HG03064 (cell line): ENCODE data around the gene RAI1.
"Not testable (repeated sequence)": the region's sequence is repeated elsewhere in the genome, so short reads cannot be mapped to it uniquely, and the experiment has no call there.

Experiments
- ATAC-seq: cut with Tn5 transposase; IDR thresholded peaks from one replicate; pipeline ENCODE4 v1.9.1; 2021; ENCODE audit warnings: low read depth; ENCODE audit not compliant: unreplicated experiment

RAI1 gene

DNA sequence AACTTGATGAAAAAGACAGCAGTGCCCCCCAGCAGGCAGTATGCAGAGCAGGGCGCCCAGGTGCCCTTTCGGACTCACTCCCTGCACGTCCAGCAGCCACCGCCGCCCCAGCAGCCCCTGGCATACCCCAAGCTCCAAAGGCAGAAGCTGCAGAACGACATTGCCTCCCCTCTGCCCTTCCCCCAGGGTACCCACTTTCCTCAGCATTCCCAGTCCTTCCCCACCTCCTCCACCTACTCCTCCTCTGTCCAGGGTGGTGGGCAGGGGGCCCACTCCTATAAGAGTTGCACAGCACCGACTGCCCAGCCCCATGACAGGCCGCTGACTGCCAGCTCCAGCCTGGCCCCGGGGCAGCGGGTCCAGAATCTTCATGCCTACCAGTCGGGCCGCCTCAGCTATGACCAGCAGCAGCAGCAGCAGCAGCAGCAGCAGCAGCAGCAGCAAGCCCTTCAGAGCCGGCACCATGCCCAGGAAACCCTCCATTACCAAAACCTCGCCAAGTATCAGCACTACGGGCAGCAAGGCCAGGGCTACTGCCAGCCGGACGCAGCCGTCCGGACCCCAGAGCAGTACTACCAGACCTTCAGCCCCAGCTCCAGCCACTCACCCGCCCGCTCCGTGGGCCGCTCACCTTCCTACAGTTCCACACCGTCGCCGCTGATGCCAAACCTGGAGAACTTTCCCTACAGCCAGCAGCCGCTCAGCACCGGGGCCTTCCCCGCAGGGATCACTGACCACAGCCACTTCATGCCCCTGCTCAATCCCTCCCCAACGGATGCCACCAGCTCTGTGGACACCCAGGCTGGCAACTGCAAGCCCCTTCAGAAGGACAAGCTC is 112.3 kb downstream of the RAI1 start:
- no peak for ATAC-seq

DNA sequence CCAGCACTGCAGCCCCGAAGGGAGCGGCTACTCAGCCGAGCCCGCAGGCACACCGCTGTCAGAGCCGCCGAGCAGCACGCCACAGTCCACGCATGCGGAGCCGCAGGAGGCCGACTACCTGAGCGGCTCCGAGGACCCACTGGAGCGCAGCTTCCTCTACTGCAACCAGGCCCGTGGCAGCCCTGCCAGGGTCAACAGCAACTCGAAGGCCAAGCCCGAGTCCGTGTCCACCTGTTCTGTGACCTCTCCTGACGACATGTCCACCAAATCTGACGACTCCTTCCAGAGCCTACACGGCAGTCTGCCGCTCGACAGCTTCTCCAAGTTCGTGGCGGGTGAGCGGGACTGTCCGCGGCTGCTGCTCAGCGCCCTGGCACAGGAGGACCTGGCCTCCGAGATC is 113.1 kb downstream of the RAI1 start:
- ATAC-seq, result no peak

DNA sequence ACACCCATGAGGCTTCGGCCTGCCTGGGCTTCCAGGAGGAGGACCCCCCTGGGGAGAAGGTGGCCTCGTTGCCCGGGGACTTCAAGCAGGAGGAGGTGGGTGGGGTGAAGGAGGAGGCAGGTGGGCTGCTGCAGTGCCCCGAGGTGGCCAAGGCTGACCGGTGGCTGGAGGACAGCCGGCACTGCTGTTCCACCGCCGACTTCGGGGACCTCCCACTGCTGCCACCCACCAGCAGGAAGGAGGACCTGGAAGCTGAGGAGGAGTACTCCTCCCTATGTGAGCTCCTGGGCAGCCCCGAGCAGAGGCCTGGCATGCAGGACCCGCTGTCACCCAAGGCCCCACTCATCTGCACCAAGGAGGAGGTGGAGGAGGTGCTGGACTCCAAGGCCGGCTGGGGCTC is 114.0 kb downstream of the RAI1 start:
- no peak for ATAC-seq

DNA sequence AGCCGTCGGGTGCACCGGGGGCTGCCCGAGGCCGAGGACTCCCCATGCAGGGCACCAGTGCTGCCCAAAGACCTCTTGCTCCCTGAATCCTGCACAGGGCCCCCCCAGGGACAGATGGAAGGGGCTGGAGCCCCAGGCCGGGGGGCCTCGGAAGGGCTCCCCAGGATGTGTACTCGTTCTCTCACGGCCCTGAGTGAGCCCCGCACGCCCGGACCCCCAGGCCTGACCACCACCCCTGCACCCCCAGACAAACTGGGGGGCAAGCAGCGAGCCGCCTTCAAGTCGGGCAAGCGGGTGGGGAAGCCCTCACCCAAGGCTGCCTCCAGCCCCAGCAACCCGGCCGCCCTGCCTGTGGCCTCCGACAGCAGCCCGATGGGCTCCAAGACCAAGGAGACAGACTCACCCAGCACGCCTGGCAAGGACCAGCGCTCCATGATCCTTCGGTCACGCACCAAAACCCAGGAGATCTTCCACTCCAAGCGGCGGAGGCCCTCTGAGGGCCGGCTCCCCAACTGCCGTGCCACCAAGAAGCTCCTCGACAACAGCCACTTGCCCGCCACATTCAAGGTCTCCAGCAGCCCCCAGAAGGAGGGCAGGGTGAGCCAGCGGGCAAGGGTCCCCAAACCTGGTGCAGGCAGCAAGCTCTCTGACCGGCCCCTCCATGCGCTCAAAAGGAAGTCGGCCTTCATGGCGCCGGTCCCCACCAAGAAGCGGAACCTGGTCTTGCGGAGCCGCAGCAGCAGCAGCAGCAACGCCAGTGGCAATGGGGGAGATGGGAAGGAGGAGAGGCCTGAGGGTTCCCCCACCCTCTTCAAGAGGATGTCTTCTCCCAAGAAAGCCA is 114.9 kb downstream of the RAI1 start:
- ATAC-seq, result no peak

DNA sequence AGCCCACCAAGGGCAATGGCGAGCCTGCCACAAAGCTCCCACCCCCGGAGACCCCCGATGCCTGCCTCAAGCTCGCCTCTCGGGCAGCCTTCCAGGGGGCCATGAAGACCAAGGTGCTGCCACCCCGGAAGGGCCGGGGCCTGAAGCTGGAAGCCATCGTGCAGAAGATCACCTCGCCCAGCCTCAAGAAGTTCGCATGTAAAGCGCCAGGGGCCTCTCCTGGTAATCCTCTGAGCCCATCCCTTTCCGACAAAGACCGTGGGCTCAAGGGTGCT is 115.5 kb downstream of the RAI1 start:
- no peak for ATAC-seq

DNA sequence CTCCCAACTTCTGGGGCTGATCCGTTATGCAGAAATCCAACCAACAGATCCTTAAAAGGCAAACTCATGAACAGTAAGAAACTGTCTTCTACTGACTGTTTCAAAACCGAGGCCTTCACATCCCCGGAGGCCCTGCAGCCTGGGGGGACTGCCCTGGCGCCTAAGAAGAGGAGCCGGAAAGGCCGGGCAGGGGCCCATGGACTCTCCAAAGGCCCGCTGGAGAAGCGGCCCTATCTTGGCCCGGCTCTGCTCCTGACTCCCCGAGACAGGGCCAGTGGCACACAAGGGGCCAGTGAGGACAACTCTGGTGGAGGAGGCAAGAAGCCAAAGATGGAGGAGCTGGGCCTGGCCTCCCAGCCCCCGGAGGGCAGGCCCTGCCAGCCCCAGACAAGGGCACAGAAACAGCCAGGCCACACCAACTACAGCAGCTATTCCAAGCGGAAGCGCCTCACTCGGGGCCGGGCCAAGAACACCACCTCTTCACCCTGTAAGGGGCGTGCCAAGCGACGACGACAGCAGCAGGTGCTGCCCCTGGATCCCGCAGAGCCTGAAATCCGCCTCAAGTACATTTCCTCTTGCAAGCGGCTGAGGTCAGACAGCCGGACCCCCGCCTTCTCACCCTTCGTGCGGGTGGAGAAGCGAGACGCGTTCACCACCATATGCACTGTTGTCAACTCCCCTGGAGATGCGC is 116.0 kb downstream of the RAI1 start:
- ATAC-seq, result no peak

DNA sequence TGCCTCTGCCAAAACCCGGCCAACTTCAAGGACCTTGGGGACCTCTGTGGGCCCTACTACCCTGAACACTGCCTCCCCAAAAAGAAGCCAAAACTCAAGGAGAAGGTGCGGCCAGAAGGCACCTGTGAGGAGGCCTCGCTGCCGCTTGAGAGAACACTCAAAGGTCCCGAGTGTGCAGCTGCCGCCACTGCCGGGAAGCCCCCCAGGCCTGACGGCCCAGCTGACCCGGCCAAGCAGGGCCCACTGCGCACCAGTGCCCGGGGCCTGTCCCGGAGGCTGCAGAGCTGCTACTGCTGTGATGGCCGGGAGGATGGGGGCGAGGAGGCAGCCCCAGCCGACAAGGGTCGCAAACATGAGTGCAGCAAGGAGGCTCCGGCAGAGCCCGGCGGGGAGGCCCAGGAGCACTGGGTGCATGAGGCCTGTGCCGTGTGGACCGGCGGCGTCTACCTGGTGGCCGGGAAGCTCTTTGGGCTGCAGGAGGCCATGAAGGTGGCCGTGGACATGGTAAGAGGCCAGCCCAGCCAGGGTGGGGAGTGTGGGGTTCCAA is 116.8 kb downstream of the RAI1 start:
- ATAC-seq, result no peak

DNA sequence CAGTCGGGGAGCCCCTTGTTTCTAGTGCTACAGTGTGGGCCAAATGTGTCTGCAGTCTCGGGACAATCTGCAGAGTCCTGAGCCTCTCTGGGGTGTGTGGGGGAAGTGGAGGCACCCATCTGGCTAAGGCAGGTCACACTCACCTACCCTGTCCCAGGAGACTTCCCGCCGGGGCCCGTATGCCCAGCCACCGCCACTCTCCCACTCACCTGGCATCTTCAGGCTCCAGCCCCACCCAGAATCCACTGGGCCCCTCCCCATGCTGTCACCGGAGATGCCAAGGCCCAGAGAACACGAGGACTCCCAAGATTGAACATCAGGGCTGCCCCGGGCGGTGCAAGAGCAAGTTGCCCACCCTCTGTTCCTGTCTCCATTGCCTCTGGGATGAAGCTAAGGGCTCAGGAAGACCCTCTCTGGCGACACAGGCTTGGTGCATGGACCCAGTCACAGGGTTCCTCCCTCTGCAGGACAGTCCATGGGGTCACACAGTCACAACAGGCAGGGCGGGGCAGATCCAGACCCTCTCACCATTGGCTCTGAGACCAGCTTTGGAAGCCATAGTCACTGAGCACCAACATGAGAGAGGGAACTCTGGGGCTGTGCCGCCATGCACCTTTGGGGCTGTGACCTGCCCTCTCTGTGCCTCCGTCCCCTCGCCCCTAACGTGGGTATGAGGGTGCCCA is 117.5 kb downstream of the RAI1 start:
- ATAC-seq, result no peak

DNA sequence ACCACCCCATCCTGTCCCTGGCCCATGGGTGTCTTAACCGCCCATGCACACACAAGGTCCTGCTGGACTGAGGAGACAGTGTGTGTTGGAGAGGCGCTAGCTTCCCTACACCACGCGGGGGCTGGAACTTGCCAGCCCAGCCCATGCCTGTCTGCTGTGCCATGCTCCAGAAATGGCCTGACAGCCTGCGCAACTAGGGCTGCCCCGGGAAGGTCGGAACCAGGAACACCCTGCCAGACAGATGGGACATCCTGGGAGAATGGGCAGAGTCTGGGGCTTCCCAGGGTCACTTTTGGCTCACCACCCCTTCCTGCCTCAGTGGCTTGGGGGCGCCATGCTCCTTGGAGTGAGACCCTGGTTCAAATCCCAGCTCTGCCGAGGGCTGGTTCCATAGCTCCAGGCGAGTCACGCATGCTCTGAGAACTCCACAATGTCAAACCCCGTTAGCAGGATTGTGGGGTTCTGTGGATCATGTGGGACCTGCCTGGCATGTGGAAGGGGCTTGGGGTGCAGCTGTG is 119.3 kb downstream of the RAI1 start:
- ATAC-seq, result no peak

DNA sequence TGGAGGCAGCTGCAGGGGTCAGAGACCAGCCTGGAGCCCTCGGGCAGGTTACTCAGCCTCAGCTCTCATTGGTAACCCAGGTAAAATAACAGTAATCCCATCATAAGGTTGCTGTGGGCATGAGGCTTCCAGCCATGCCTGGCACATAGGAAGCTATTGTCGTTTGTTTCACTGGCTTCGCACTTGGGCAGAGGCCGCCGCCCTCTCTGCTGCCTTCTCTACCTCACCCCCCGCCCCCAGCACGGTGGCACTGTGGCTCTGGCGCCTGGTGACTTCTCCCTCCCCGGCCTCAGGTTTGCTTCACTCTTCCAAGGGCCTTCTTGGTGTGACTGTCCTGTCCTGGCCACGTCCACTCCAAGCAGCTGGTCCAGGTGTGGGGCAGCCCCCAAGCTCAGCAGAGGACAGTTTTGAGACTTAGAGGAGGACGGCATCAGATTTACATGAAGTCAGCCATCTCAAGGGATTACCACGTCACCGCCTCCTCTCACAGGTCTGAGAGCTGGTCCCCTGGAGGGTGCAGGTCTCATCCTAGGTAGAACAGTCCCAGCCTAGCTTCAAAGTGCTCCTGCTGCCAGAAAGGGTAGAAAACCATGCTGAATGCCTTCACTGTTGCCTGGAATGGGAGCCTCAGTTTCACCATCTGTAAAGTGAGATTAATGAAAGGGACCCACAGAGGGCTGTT is 120.7 kb downstream of the RAI1 start:
- no peak for ATAC-seq

DNA sequence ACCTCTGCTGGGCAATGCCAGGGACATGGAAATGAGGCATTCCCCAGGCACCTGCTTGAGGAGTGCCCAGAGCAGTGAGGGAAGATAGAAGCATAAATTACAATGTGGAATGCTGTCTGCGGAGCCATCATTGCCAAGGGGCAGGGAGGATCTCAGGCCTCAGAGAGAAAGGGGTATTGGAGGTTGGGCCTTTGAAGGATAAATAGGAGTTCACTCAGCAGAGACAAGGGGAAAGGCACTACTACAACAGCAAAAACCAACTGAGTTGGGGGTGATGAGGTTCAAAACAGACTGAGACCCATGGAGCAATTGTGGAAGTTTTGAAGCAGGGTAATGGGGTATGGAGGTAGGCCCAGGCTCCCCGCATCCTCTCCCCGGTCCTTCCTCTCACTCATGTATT is 122.7 kb downstream of the RAI1 start:
- no peak for ATAC-seq

DNA sequence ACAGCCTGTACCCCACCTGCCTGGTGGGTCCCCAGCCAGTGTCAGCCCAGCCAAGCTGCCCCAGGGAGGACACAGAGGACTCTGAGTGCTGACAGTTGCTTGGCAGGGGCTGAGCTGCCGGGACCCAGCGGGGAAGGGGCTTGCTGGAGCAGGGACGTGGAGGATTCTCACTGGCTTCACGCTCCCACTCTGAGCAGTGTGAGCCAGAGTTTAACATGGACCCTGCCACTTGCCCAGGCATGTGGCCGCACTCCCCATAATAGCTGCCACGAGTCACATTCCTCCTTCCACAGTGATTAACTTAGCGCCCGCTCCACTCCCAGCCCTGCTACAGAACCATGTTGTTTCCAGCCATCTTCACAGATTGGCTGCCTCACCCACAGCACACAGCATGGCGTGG is 124.3 kb downstream of the RAI1 start:
- no peak for ATAC-seq

DNA sequence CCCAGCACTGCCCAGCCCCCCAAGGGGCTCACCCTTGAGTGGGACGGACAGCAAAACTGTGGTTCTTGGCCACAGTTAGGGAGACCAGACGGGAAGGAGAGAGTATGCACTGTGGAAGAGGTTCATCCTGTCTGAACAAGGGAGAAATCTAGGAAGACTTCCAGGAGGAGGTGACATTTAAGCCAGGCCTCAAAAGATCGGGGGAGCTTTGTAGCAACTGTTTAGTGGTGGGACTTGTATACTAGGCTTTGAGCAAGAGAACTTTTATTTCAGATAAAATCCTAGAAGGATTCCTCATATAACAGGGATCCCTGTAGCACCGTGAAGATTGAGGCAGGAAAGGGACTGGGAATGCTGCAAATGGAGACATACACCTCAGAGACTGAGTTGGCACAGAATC is 124.8 kb downstream of the RAI1 start:
- ATAC-seq, result no peak

DNA sequence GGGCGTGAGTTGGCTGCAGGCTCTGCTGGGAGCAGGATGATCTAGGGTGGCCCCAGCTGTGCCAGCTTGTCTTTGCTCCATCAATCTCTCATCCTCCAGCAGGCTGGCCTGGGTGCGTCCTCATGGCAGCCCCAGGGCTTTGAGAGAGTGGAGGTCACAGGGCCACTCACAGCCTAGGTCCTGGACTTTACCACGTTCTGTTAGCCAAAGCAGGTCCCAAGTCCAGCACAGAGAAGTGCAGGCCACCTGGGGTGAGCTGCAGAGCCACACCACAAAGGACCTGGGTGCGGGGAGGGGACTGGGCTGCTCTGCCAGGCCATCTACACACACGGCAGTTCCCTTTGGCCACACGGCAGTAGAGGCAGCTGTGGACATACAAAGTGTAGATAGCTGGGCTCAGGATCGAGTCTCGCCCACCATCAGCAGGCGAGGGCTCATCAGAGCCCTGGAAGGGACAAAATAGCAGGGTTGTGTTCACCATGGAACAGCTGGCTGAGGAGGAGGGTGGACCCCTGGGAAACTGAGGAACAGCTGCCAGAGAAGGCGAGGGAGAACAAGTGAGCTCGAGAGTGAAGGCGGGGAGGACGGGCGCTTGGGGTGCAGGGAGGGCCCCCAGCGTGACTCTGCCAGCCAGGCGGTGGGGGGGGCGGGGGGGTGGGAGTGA is 125.5 kb downstream of the RAI1 start:
- no peak for ATAC-seq

DNA sequence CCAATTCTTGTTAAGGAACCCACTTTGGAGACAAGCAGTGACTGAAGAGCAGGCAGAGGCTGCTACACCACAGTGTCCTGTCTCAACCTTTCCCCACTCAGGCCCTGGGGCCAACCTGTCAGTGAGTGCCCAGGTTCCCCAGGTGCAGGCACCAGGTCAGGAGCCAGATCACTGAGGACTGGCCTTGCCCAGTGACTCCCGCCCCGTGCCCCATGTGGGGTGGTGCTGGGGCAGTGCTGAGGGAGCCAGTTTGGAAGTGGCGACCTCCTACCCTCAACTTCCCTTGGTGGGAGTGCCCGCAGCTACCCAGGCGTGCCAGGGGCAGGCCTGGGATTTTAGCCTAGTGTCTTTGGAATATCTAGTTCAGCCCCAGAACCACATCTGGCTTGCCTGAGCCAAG is 126.2 kb downstream of the RAI1 start:
- no peak for ATAC-seq

DNA sequence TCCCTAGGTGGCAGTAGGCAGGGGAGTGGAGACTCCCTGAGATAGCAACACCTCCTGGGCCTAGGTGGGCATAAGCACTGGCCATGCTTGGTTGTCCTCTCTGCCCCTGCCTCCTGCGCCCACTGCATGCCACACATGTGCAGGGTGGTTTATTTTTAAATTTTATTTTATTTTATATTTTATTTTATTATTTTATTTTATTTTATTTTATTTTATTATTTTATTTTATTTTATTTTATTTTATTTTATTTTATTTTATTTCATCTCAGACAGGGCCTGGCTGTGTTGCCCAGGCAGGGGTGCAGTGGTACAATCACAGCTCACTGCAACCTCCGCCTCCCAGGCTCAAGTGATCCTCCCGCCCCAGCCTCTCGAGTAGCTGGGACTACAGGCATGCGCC is 126.9 kb downstream of the RAI1 start:
- ATAC-seq, result not testable (repeated sequence)

DNA sequence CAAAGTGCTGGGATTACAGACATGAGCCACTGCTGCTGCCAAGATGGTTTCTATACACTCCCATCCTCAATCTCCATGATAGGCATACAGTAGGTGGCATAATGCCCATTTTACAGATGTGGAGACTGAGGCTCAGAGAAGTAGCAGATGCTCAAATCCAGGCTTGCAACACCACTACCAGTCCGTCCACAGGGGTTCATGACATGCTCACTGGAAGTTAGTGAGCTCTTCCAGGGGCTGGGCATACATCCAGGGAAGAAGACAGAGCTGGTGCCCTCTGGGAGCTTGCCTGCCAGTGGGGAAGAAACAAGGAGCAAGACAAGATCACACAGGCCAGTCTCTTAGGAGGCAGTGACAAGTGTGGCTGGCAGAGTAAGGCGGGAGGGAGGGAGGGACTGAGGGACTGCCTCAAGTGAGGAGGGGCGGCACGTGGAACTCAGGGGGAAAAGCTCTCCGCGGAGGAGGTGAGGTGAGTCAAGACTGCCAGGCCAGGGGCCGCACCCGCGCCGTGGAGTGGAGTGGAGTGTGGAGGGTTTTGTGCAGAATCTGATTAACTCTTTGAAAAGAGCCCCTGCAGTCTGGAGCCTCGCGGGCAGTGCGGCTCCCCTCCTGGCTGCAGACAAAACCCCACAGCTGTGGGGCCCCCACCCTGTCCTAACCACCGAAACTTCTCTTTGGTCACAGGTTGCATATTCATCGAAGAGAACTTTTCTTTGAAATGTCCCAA is 127.6 kb downstream of the RAI1 start:
- no peak for ATAC-seq

DNA sequence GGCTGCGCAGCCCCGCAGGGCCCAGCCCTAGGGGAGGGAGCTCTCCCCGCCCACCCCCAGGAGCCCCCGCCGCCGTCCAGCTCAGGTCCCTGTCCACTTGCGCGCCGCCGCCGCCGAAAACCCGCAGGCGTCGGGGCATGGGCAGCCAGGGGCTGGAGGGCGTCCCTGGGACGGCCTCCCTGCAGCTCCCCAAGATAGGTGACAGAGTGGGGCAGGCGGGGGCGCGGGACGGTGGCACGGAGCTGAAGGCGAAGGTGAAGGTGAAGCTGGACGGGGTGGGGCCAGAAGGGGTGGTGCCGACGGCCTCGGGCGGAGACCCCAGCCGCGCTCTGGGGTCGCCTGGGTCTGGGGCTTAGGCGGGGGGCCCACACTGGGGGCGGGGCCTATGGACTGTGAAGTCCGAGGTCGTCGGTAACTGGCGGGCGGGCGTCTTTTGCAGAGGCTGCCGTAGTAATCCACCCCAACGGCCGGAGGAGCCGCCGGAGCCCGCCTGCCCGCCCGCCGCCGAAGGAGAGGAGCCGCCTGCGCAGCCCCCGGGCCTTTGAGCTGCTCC is 128.3 kb downstream of the RAI1 start:
- no peak for ATAC-seq
